GM12801 (cell line): ENCODE data around the gene TMEM161B.

Experiments
- CTCF ChIP-seq: IDR thresholded peaks from one replicate; pipeline ENCODE4 v1.5.1; 2011; ENCODE audit warnings: control low read depth; ENCODE audit not compliant: insufficient read length; ENCODE audit errors: extremely low read depth

TMEM161B gene

GRCh38 chr5:88262116-88262515, 6.5 kb downstream of the TMEM161B start:
- no peak for TF ChIP-seq CTCF

GRCh38 chr5:88258636-88259035, 10.0 kb downstream of the TMEM161B start:
- TF ChIP-seq CTCF: no peak

GRCh38 chr5:88256872-88257271, 11.8 kb downstream of the TMEM161B start:
- TF ChIP-seq CTCF: no peak

GRCh38 chr5:88256037-88256436, 12.6 kb downstream of the TMEM161B start:
- no peak for TF ChIP-seq CTCF

GRCh38 chr5:88254320-88254719, 14.3 kb downstream of the TMEM161B start:
- no peak for TF ChIP-seq CTCF

- TF ChIP-seq CTCF: no peak
Measured at GRCh38 chr5:88251048-88251711, 17.5 kb downstream of the TMEM161B start.

- no peak for TF ChIP-seq CTCF
Measured at GRCh38 chr5:88250010-88250409, 18.6 kb downstream of the TMEM161B start.
